GM12874 (cell line): Measurements from ENCODE around the gene KRTAP12-3.
"Not testable (repeated sequence)": the region's sequence is repeated elsewhere in the genome, so short reads cannot be mapped to it uniquely, and the experiment has no call there.

Experiments
- TF ChIP-seq, protein P1 (sequence below): IDR thresholded peaks from 2 replicates; pipeline ENCODE4 v1.5.1; 2011; ENCODE audit warnings: low read depth, mild to moderate bottlenecking, control low read depth, low read length, moderate library complexity; ENCODE audit not compliant: insufficient read depth

Gene KRTAP12-3

DNA sequence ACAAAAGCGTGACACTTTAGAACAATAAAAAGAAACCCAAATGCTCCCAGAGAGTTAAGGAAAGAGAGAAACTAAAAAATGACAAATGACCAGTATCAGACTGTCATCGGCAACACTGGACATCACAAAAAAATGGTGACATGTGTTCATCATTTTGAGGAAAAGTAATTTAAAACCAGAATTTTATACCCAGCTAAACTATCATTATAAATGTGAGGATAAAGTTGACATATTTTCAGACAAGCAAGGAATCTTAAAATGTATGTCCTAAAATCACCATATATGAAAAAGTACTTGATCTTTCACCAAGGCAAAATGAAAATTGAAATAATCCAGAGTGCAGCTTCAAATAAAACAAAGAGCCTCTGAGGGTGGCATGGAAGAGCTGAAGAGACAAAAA is 12.9 kb upstream of the KRTAP12-3 start:
- TF ChIP-seq, protein P1, sequence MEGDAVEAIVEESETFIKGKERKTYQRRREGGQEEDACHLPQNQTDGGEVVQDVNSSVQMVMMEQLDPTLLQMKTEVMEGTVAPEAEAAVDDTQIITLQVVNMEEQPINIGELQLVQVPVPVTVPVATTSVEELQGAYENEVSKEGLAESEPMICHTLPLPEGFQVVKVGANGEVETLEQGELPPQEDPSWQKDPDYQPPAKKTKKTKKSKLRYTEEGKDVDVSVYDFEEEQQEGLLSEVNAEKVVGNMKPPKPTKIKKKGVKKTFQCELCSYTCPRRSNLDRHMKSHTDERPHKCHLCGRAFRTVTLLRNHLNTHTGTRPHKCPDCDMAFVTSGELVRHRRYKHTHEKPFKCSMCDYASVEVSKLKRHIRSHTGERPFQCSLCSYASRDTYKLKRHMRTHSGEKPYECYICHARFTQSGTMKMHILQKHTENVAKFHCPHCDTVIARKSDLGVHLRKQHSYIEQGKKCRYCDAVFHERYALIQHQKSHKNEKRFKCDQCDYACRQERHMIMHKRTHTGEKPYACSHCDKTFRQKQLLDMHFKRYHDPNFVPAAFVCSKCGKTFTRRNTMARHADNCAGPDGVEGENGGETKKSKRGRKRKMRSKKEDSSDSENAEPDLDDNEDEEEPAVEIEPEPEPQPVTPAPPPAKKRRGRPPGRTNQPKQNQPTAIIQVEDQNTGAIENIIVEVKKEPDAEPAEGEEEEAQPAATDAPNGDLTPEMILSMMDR, result no peak

DNA sequence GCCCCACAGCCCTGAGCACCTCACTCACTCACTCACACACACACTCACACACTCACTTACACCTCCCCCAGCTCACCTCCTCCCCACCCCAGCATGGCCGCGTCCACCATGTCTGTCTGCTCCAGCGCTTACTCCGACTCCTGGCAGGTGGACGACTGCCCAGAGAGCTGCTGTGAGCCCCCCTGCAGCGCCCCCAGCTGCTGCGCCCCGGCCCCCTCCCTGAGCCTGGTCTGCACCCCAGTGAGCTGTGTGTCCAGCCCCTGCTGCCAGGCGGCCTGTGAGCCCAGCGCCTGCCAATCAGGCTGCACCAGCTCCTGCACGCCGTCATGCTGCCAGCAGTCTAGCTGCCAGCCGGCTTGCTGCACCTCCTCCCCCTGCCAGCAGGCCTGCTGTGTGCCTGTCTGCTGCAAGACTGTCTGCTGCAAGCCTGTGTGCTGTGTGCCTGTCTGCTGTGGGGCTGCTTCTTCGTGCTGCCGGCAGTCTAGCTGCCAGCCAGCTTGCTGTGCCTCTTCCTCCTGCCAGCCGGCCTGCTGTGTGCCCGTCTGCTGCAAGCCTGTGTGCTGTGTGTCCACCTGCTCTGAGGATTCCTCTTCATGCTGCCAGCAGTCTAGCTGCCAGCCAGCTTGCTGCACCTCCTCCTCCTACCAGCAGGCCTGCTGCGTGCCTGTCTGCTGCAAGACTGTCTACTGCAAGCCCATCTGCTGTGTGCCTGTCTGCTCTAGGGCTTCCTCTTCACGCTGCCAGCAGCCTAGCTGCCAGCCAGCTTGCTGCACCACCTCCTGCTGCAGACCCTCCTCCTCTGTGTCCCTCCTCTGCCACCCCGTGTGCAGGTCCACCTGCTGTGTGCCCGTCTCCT is 11.1 kb upstream of the KRTAP12-3 start, which contains the start of gene KRTAP10-11:
Gene KRTAP10-11, plus strand, starts transcription at position 49 of the 856 bp plus-strand sequence. Its CDS starts 45 bp downstream, at position 94.
- TF ChIP-seq, protein P1, result not testable (repeated sequence)

DNA sequence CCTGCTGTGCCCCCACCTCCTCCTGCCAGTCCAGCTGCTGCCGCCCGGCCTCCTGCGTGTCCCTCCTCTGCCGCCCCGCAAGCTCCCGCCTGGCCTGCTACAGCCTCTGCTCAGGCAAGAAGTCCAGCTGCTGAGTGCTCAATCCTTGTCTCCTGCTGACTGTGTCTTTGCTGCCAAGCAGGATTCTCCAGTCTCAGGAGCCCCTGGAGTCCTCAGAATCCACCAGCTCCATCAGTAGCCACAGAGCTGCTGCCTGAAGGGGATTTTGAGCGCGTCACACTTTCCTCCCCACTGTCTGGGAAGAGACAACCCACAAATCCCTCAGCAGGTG is 10.5 kb upstream of the KRTAP12-3 start:
- TF ChIP-seq, protein P1, result no peak

DNA sequence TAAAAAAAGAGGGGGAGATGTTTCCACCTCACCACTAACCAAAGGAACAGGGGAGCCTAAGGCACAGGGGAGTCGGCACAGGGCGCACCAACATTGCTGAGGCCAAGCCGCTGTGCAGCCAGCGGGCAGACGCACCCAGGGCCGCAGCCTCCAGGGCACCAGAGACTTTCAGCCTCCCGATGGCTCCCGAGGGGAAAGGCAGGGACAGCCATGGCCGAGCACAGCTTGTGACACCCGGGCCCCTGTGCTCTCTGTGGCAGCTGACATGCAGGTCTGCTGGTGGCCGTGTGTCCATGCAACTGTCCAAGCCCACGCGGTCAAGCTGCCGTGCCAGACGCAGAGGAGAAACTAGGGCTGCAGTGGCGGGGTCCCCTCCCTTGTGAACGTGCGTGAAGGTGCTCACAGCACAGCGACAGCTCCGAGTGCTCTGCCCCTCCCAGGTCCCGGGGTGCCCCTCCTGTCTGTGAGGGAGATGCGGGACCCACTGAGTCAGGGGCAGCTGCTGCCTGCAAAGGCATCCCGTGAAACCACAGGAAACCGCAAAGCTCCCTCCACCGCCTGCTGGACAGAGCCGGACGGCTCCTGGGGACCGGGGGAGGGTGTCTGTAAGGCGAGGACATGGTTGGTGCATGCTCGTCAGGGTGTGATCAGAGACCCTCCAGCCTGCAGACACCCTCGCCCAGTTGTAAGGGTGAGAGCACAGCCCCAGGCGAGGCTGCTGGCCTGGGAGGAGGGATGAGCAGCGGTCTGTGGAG is 9.0 kb upstream of the KRTAP12-3 start:
- TF ChIP-seq, protein P1, result no peak

DNA sequence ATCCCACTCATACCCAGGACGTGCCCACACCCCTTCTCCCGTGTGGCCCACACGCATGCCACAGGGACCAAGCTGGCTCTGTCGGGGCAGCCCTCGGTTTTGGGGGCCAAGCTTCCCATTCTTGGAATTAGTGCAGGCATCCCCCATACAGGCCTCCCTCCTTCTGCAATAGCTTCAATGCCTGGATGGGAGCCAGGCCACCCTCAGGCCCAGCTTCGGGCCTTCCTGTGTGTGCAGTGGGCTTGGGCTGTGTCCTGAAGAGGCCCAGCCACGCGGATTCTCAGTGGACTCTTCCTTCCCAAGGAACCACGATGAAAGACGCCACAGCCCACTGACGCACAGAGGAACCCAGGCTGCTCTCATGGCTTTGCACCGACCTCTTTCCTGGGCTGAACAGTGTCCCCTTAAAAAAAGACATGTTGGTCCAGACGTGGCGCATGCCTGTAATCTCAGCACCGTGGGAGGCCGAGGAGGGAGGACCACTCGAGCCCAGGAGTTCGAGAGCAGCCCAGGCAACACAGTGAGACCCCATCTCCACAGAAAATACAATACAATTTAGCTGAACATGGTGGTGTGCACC is 8.1 kb upstream of the KRTAP12-3 start:
- TF ChIP-seq, protein P1, result no peak

DNA sequence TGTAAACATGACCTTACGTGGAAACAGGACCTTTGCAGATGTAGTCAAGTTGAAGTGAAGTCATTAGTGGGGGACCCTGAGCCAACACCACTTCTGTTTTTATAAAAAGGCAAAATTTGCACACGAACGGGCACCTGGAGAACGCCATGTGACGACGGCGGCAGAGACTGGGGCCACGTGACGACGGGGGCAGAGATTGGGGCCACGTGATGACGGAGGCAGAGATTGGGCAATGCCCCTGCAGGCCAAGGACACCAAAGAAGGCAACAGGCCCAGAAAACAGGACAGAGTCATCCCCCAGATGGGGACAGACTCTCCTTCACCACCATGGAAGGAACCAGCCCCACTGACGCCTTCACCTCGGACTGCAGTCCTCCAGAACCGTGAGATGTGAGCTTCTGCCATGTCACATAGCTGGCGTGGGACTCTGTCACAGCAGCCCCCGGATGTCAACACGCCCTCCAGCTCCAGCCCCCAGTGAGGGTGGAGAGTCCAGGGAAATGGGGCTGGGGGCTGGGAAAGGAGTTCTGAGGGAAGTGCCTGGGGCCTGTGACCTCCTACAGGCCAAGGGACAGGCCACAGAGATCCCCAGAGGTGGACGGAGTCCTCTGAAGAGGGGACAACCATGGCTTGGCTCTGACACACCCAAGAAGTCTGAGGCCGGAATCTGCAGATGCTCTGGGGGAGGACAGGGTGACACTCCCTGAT is 7.3 kb upstream of the KRTAP12-3 start:
- TF ChIP-seq, protein P1, result no peak
